ENCODE measurements around the gene STK32B.

Gene STK32B

DNA sequence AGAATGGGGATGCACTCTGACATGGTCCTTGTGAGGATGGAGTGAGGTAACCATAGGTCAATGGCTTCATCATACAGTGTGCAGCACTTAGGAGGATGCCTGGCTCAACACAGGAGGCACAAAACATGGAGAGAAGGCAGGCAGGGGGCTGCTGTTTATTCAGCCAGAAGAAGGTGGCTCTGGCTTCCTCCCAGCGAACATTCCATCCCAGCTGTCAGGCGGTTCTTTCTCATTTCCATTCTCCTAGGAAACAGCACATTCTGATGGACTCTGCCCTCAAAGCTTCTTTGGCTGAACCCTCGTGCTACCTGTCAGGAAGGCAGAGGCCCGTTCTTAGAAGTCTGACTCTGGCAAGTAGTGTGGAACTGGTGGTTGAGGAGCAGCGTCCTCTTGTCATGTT lies 18.6 kb downstream of the STK32B start:
- no peak for DNase-seq (ENCODE audit: low read depth)

DNA sequence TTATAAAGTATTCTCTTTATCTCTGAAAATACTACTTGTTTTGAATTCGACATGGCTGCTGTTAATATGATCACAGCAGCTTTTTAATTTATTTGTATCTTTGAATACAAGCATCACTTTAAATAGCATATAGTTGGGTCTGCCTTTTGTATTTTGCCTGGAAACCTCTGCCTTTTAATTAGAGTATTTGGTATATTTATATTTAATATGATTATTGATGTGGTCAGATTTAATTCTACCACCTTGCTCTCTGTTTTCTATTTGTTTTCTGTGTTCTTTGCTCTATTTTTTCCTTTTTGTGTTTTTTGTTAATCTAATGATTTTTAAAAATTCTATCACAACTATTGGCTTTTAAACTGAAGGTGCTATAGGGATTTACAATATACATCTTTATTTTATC lies 21.7 kb downstream of the STK32B start:
- no peak for DNase-seq (ENCODE audit: low read depth)

DNA sequence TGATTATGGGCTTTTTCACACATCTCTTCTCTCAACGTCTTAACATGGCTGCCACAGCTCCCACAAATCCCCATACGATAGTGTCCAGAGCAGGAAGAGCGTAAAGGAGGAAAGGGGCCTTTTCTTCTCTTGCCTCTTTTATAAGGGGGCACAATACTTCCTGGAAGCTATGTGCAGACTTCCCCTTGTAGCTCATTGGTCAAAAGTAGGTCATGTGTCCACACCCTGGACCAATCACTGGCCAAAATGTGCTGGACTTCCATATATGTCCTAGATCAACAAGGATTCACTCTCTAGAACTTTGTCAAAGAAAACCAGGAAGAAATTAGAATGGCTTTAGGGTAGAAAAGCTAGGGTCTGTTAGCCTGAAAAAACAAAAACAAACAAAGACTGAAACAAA lies 26.7 kb downstream of the STK32B start:
- no peak for DNase-seq (ENCODE audit: low read depth)

DNA sequence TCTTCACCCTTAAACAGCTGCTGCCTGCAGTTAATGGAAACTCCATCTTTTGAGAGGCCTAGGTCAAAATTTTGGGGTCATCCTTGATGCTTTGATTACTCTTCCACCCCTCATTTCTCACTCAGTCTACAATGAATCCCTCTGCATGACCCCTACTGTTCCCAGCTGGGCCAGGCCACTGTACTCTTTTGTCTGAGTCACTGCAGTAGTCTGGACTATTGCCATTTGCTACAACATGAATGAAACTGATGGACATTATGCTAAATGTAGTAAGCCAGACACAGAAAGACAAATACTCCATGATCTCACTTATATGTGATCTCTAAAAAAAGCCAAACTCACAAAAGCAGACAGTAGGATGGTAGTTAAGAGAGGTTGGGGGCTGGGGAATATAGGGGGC lies 28.3 kb downstream of the STK32B start:
- DNase-seq (ENCODE audit: low read depth), result no peak

DNA sequence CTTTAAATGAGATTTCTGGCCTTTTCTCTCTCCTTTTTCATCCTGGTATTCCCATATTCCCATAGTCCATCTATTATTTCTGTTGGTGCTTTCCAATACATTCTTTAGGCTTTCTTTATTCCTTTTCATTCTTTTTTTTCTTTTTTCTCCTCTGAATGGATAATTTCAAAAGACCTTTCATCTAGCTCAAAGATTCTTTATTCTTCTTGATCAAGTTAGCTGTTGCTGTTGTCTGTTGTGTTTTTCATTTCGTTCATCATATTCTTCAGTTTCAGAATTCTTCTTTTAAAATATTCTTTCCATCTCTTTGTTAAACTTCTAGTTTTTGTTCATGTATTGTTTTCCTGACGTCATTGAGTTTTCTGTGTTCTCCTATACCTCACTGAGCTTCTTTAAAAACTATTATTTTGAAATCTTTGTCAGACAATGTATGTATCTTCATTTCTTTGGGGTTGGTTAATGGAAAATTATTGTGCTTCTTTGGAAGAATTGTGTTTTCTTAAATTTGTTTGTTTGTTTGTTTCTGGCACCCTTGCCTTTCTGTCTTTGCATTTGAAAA lies 30.2 kb downstream of the STK32B start:
- no peak for DNase-seq (ENCODE audit: low read depth)

DNA sequence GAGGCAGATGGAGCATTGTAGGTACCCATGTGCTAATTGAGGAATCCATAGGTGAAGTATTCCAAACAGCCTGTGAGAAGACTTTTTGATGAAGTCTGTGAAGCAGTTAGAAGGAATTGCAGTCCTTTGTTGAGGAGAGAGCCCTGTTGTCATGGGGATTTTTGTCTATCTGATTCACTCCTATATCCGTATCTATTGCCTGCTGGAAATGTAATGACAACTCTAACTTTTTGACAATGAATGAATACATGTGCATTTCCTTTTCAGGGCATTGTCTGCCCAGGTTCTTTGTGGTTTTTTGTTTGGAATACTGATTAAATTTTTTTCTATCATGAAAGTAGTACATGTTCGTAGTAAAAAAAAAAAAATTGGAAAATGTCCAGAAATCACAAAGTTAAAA lies 31.1 kb downstream of the STK32B start:
- no peak for DNase-seq (ENCODE audit: low read depth)

- DNase-seq (ENCODE audit: low read depth), result no peak
These were observed 33.7 kb downstream of the STK32B start for GRCh38 chr4:5084911-5085475.

DNA sequence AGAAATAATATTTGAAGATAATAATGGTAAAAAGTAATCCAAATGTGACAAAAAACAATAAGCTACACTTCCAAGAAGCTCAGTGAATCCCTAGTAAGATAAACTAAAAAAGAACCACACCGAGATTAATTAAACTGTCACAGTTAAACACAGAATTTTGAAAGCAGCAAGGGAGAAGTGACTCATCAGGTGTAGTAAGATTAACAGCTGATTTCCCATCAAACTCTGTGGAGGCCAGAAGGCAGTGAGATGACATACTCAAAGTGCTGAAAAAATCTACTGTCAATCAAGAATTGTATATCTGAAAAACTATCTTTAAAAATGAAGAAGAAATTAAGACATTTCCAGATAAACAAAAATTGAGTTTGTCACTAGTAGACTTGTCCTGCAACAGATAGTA lies 35.3 kb downstream of the STK32B start:
- DNase-seq (ENCODE audit: low read depth), result no peak

GRCh38 chr4:5096261-5096660 lies 45.0 kb downstream of the STK32B start:
- no peak for DNase-seq (ENCODE audit: low read depth)

- DNase-seq (ENCODE audit: low read depth), result no peak
These were observed 46.9 kb downstream of the STK32B start for GRCh38 chr4:5098176-5098575.

GRCh38 chr4:5100336-5100735 lies 49.1 kb downstream of the STK32B start:
- DNase-seq (ENCODE audit: low read depth), result no peak

DNA sequence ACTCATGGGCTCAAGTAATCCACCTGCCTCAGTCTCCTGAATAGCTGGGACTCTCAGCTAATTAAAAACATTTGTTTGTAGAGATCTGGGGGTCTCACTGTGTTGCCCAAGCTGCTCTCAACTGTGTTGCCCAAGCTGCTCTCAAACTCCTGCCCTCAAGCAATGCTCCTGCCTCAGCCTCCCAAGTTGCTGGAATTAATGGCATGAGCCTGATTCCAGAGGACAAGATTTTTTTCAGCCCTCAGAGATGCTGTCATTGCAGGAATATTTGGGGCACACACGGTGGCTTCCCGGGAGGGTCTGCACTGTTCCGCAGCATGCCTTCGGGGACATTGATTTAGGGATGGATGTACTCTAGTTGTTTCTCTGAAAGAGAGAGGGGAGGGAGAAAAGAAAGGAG lies 49.7 kb downstream of the STK32B start:
- no peak for DNase-seq (ENCODE audit: low read depth)

GRCh38 chr4:5101571-5101970 lies 50.3 kb downstream of the STK32B start:
- no peak for DNase-seq (ENCODE audit: low read depth)

DNA sequence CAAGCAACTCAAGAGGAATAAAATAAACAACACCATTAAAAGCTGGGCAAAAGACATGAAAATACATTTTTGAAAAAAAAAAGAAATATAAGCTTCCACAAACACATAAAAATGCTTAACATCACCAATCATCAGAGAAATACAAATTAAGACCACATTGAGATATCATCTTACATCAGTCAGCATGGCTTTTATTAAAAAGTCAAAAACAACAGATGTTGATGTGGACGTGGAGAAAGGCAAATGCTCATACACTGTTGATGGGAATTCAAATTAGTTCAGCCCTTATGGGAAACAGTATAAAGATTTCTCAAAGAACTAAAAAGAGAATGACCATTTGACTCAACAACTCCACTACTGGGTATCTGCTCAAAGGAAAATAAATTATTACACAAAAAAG lies 59.6 kb downstream of the STK32B start:
- DNase-seq (ENCODE audit: low read depth), result no peak

DNA sequence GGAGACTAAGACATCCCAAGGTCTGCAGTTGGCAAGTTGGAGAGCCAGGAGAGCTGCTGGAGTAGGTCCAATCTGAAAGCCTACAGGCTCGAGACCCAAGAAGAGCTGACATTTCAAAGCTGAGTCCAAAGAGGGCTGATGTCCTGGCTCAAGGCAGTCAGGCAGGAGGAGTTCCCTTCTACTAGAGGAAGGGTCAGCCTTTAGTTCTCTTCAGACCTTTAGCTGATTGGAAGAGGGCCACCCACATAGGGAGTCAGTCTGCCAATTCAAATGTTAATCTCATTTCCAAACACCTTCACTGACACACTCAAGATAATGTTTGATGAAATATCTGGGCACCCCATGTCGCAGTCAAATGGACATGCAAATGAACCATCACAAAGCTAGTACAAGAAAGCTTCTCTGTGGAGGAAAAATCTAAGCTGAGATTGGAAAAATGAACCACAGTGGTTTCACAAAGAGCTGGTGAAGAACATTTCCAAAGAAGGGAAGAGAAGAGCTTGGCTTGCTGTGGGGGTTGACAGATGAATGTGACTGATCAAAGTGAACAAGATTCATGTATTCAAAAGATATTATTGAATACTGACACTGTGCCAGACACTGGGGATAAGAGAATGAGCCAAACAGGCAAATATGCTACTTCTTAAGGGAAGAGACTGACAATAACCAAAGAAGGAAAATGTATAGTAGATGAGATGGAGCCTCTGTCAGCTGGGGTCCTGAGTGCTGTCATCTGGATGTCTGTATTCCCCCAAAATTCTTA lies 61.2 kb downstream of the STK32B start:
- no peak for DNase-seq (ENCODE audit: low read depth)

GRCh38 chr4:5114950-5115349 lies 63.7 kb downstream of the STK32B start:
- DNase-seq (ENCODE audit: low read depth), result no peak

DNA sequence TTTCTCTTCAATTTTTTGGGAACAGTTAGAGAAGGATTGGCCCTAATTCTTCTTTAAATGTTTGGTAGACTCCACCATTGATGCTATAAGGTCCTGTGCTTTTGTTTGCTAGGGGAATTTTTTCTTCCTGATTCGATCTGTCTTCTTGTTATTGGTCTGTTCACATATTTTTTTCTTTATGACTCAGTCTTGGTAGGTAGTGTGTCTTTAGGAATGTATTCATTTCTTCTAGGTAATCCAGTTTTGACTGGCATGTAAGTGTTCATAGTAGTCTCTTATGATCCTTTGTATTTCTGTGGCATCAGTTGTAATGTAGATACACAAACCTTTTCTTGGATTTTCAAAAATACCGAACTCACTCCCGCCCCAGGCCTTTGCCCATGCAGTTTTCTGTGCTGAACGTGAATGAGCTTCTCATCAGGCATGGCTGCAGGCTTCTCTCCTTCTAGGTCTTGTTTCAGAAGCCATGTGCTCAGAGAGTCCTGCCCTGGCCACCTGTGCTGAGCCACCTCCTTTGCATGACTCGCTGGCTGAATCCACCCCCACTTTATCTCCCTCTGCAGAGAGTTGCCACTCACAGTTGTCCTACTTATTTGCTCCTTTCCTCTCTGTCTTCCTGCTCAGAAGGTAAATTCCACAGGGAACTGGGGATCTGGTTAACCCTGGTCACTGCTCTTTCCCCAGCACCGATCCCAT lies 67.0 kb downstream of the STK32B start:
- DNase-seq (ENCODE audit: low read depth), result no peak

GRCh38 chr4:5118994-5119835 lies 67.9 kb downstream of the STK32B start:
- DNase-seq (ENCODE audit: low read depth), result no peak

GRCh38 chr4:5120067-5120466 lies 68.8 kb downstream of the STK32B start:
- DNase-seq (ENCODE audit: low read depth), result no peak

DNA sequence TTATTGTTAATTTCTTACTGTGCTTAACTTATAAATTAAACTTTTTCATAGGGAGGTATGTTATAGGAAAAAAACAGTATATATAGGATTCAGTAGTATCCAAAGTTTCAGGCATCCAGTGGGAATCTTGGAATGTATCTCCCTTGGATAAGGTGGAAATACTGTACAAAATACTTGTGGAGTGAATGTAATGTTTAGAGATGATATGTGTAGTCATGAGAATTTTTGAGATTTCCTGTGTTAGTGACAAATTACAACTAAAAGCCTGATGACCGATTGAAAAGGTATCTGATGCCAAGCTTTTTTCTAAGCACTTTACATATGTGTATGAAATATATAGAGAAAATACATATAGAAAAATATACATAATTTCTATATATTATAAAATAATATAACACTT lies 69.2 kb downstream of the STK32B start:
- no peak for DNase-seq (ENCODE audit: low read depth)

GRCh38 chr4:5122114-5122513 lies 70.8 kb downstream of the STK32B start:
- no peak for DNase-seq (ENCODE audit: low read depth)

DNA sequence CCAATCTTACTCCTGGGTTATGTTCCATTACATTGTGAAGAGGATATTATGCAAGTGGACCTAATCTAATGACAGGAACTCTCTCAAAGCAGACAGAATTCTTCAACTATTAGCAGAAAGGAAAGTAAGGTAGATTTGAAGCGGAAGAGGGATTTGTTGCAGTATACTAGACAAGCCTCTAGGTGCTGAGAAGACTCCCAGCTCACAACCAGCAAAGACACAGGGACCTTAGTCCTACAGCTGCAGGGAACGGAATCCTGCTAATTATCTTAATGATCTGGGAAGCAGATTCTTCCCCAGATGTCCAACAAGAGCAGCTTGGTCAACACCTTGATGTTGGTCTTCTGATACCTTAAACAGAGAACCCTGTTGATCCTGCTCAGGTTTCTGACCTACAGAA lies 73.6 kb downstream of the STK32B start:
- DNase-seq (ENCODE audit: low read depth), result no peak

Measured in stimulated activated CD4-positive, alpha-beta T cell treated with anti-CD3 and anti-CD28 coated beads, Interleukin-2, amount 100 ng/mL, for 4 hours (primary cell).